HepG2 (cell line): ENCODE data around the gene GRIK3. TPM values are rescaled to one million over a fixed set of nuclear protein-coding genes. Genes with fewer than 3 reads are reported as not detected.

ENCODE experiments used
- ATAC-seq: fragments of 200-7000 bp; cut with Tn5 transposase; 3 replicates; pipeline ENCODE4 v1.9.1; 2020; ENCODE audit warnings: mild to moderate bottlenecking, moderate library complexity
- BruUV-seq: library from RNA; stranded (reverse); fragments of 400-500 nt; replicated peaks from 2 replicates; lab custom pipeline; 2021; lab: Mats Ljungman, UMichigan
- CTCF ChIA-PET: fragments of 300-600 bp; formaldehyde crosslinking; extraction: SDS; loops from one replicate; lab custom pipeline; 2021; ENCODE audit warnings: low total read pairs, inconsistent platforms, low intra/inter-chr PET ratio; lab: Yijun Ruan, JAX
- POLR2A ChIA-PET: fragments of 350-600 bp; sonication (Branson Sonifier 250); formaldehyde crosslinking; loops from one replicate; lab custom pipeline; 2020; ENCODE audit warnings: antibody characterized with exemption, inconsistent platforms; lab: Yijun Ruan, JAX
- DNase-seq: peaks from one replicate; pipeline ENCODE4 v3.0.0-alpha.2; 2015; ENCODE audit warnings: low spot score
- FAIRE-seq: peaks from 3 replicates; lab custom pipeline; 2011; peaks lifted over from hg19 to GRCh38; lab: Jason Lieb, UNC
- H2AFZ ChIP-seq: one replicate; pipeline ENCODE4 v1.6.1; 2011; ENCODE audit warnings: low read length, inconsistent platforms
- H3K27ac ChIP-seq: fragments of 300-600 bp; 3 replicates; pipeline ENCODE4 v1.8.0; 2011; ENCODE audit warnings: mixed run types, mild to moderate bottlenecking, mixed read lengths, low read length, inconsistent platforms; ENCODE audit not compliant: insufficient read depth; ENCODE audit errors: extremely low read length
- H3K27me3 ChIP-seq, 2 experiments: fragments of 200-600 bp in 1 of 2; 2 replicates in 1 of 2; 3 replicates in 1 of 2; pipeline versions ENCODE4 v1.6.0 to v1.8.0; 2011; ENCODE audit warnings: low read length in 2 of 2, mild to moderate bottlenecking in 2 of 2, moderate library complexity in 2 of 2, inconsistent platforms in 1 of 2; ENCODE audit not compliant: insufficient read depth in 2 of 2, control insufficient read depth in 1 of 2
- H3K36me3 ChIP-seq, 2 experiments: fragments of 200-600 bp in 1 of 2; replicated peaks in 1 of 2; 2 replicates in 1 of 2; 3 replicates in 1 of 2; pipeline versions ENCODE4 v1.5.1 to v1.8.0; 2011; ENCODE audit warnings: low read length in 2 of 2, inconsistent platforms in 1 of 2; ENCODE audit not compliant: insufficient read depth in 2 of 2, control insufficient read depth in 1 of 2
- H3K4me1 ChIP-seq: 2 replicates; pipeline ENCODE4 v1.5.1; 2012; ENCODE audit warnings: low read length, inconsistent platforms; ENCODE audit not compliant: insufficient read depth
- H3K4me2 ChIP-seq: 2 replicates; pipeline ENCODE4 v1.6.0; 2011; ENCODE audit warnings: low read depth, low read length, inconsistent platforms
- H3K4me3 ChIP-seq, 3 experiments: fragments of 200-600 bp in 1 of 3; sonication (generic), shearing (Covaris generic) in 1 of 3; replicated peaks in 1 of 3; 2 replicates each; pipeline ENCODE4 v1.5.1; 2011 to 2016; ENCODE audit warnings: low read length in 3 of 3, inconsistent platforms in 2 of 3, low read depth in 2 of 3, mild to moderate bottlenecking in 2 of 3, control low read depth in 1 of 3, mixed read lengths in 1 of 3; ENCODE audit not compliant: insufficient read depth in 1 of 3
- H3K79me2 ChIP-seq: one replicate; pipeline ENCODE4 v1.6.1; 2011; ENCODE audit warnings: low read length, inconsistent platforms; ENCODE audit not compliant: insufficient read depth
- H3K9ac ChIP-seq: 2 replicates; pipeline ENCODE4 v1.6.0; 2011; ENCODE audit warnings: mild to moderate bottlenecking, low read depth, low read length, inconsistent platforms; ENCODE audit not compliant: insufficient read depth
- H3K9me3 ChIP-seq: 2 replicates; pipeline ENCODE4 v1.5.1; 2012; ENCODE audit warnings: mild to moderate bottlenecking, low read length
- H4K20me1 ChIP-seq: 2 replicates; pipeline ENCODE4 v1.6.0; 2011; ENCODE audit warnings: inconsistent platforms, mild to moderate bottlenecking, low read length, moderate library complexity; ENCODE audit not compliant: insufficient read depth
- ARID4A ChIP-seq: sonication (generic); formaldehyde crosslinking; IDR thresholded peaks from 2 replicates; pipeline ENCODE4 v1.5.0; 2020; ENCODE audit warnings: mild to moderate bottlenecking, missing genetic modification reagents, borderline replicate concordance
- RFX1 ChIP-seq: fragments of 450-650 bp; IDR thresholded peaks from 2 replicates; pipeline ENCODE4 v1.6.1; 2017
- WGBS: methylation state at CpG from one replicate; pipeline ENCODE4 v1.1.6; 2017; ENCODE audit warnings: low lambda C conversion rate; 5-methylcytosine and 5-hydroxymethylcytosine counted together
- in situ Hi-C: cut with HindIII; loops from 2 replicates; pipeline ENCODE4 v1.10.0; 2017; ENCODE audit warnings: low pct_unique_long_range_greater_than_20kb; ENCODE audit not compliant: extremely low pct_ligation_motif_present
- intact Hi-C: fragments of 100-400 bp; cut with micrococcal nuclease; formaldehyde crosslinking; loops from one replicate; pipeline ENCODE4 v1.10.0; 2022; ENCODE audit not compliant: unreplicated experiment
- polyA plus RNA-seq, 8 experiments: library from polyadenylated mRNA; depleted of rRNA in 3 of 8; stranded (reverse) in 7 of 8; unstranded in 1 of 8; fragments of >200 nt; fragmentation: Illumina TruSeq in 4 of 8; extraction: Trizol in 4 of 8; gene quantifications; 2 replicates each; pipeline versions ENCODE4 v1.2.1 to v1.2.3, GENCODE V29; 2011 to 2016; ENCODE audit warnings: low read depth in 4 of 8, missing spikeins in 1 of 8, mixed read lengths in 1 of 8; ENCODE audit not compliant: insufficient read depth in 1 of 8
- total RNA-seq, 5 experiments: library from RNA; depleted of rRNA; stranded (reverse); fragments of >200 nt; fragmentation: Illumina TruSeq; extraction: Trizol; gene quantifications; 2 replicates each; pipeline ENCODE4 v1.2.3, GENCODE V29; 2016; ENCODE audit warnings: low read depth in 1 of 5

The GRIK3 gene
- total and polyA plus RNA-seq, 2 of the 13 experiments (the other 11 are each of a cell fraction or from before 2014, with no cell fraction given): not detected

DNA sequence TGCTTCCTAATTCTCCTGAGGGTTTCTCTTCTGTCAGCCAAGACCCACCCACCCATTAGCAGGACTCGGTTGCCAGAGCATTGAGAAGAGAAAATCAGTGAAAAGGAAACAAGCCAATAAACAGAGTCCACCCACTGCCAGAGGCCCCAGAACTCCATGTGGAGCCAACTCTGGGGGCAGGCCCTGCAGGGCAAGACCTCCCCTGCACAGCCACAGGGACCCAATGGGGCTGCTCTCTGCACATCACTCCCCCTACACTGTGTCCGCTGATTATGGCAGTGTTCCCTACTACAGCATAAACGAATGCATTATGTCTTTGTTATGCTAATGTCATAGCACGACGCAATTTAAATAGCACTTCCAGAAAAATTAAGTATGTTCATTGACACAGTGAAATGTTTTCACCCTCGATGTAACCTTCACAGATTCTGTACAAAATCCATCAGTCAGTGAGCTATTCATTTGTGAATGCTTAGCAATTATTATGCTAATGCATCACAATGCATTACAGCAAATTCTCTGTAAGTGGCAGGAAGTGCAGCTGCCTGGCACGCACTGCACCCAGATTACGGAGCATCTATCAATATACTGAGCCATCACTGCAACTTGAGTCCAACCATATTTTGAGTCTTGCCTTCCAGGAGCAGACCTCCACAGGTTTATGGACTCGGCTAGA is 56.4 kb downstream of the GRIK3 start (continued):
- TF ChIP-seq ARID4A (CRISPR knock-in tag): no peak

- no peaks in the 10 kb centered on the region for H4K20me1 ChIP-seq
- ATAC-seq (no peak), FAIRE-seq (no peak), DNase-seq (no peak)
- H3K27ac ChIP-seq: no peak overlapping the region
- POLR2A ChIA-PET: no interaction called here
- H3K27me3 ChIP-seq: no peaks in the 10 kb centered on the region; a peak in 1 of 5 replicates
- CTCF ChIA-PET: no interaction called here
- 0% methylated on average over 5 of the region's 5 CpGs for WGBS
- H3K9ac ChIP-seq: no peak overlapping the region
- TF ChIP-seq RFX1: no peak
- no peaks in the 10 kb centered on the region for H3K36me3 ChIP-seq
- intact Hi-C loops (no loop called here), in situ Hi-C loops (no loop called here)
- no TSS peak for BruUV-seq
- H3K9me3 ChIP-seq: no peaks in the 10 kb centered on the region
- no peak overlapping the region for H3K4me2 ChIP-seq
- H2AFZ ChIP-seq: no peak overlapping the region
- no peak overlapping the region for H3K4me3 ChIP-seq
- no peaks in the 10 kb centered on the region for H3K79me2 ChIP-seq
- H3K4me1 ChIP-seq: no peaks in the 10 kb centered on the region
These were observed 58.7 kb downstream of the GRIK3 start for GRCh38 chr1:36975642-36976041.
